Natural killer cell treated with Interleukin-12 subunit alpha and Interleukin-12 subunit beta and Interleukin-15 and Interleukin-18, amount 100 ng/mL, for 72 hours (primary cell): ENCODE data around the gene SYT1. TPM values are rescaled to one million over a fixed set of nuclear protein-coding genes. Genes with fewer than 3 reads are reported as not detected.

Source experiments
- ATAC-seq, 2 donors: fragments of 150-1000 bp; cut with Tn5 transposase in 1 of 2; sonication (Bioruptor Pico), chemical (Tn5 transposase) in 1 of 2; 2 replicates each; pipeline ENCODE4 v1.10.0; 2021
- DNase-seq: peaks from one replicate; pipeline ENCODE4 v3.0.0; 2022; ENCODE audit warnings: low spot score
- H3K27ac Mint-ChIP-seq, 2 donors: 1 replicate in 1 of 2; 2 replicates in 1 of 2; pipeline ENCODE4 v1.8.0; 2022; ENCODE audit warnings: mixed read lengths in 2 of 2, mild to moderate bottlenecking in 1 of 2, moderate library complexity in 1 of 2
- H3K27me3 Mint-ChIP-seq, 2 donors: 1 replicate in 1 of 2; 2 replicates in 1 of 2; pipeline ENCODE4 v1.8.0; 2022; ENCODE audit warnings: mixed read lengths in 2 of 2
- H3K36me3 Mint-ChIP-seq: one replicate; pipeline ENCODE4 v1.8.0; 2022; ENCODE audit warnings: mixed read lengths
- H3K4me1 Mint-ChIP-seq, 2 donors: 1 replicate in 1 of 2; 2 replicates in 1 of 2; pipeline ENCODE4 v1.8.0; 2022; ENCODE audit warnings: low read depth in 2 of 2, mixed read lengths in 2 of 2, mild to moderate bottlenecking in 1 of 2
- H3K4me3 Mint-ChIP-seq: one replicate; pipeline ENCODE4 v1.8.0; 2022; ENCODE audit warnings: mixed read lengths
- H3K9me3 Mint-ChIP-seq: 2 replicates; pipeline ENCODE4 v1.8.0; 2022; ENCODE audit warnings: mixed read lengths
- total RNA-seq, 2 donors: library from RNA; stranded (reverse); gene quantifications; one replicate each; pipeline ENCODE4 v1.2.3, GENCODE V29; 2022

Gene SYT1
- total RNA-seq, 2 donors from 2014 or later: not detected

- ATAC-seq (no peak), DNase-seq (no peak)
- Mint-ChIP-seq H3K4me3 (no peak overlapping the region), H3K27ac (no peak overlapping the region), H3K9me3 (peaks cover 18% of the 10 kb centered on the region), H3K36me3 (peaks cover 5% of the 10 kb centered on the region), H3K4me1 (no peaks in the 10 kb centered on the region), H3K27me3 (no peaks in the 10 kb centered on the region)
Measured at GRCh38 chr12:78966062-78966461, 101.5 kb downstream of the SYT1 start.

- DNase-seq: no peak
- no peaks in the 10 kb centered on the region for H3K4me1 Mint-ChIP-seq
- no peak overlapping the region for H3K27ac Mint-ChIP-seq
- no peak for ATAC-seq
- peaks cover 5% of the 10 kb centered on the region for H3K36me3 Mint-ChIP-seq
- peaks cover 14% of the 10 kb centered on the region for H3K9me3 Mint-ChIP-seq
- no peak overlapping the region for H3K4me3 Mint-ChIP-seq
- no peaks in the 10 kb centered on the region for H3K27me3 Mint-ChIP-seq
Measured at GRCh38 chr12:78966926-78967325, 102.4 kb downstream of the SYT1 start.

GRCh38 chr12:78968226-78968625 lies 103.7 kb downstream of the SYT1 start:
- Mint-ChIP-seq H3K36me3 (peaks cover 5% of the 10 kb centered on the region), H3K9me3 (peaks cover 15% of the 10 kb centered on the region), H3K27me3 (no peaks in the 10 kb centered on the region), H3K27ac (no peak overlapping the region), H3K4me3 (no peak overlapping the region), H3K4me1 (no peaks in the 10 kb centered on the region)
- ATAC-seq (no peak), DNase-seq (no peak)

GRCh38 chr12:78970041-78970440 lies 105.5 kb downstream of the SYT1 start:
- H3K27ac Mint-ChIP-seq: no peak overlapping the region

GRCh38 chr12:78977304-78977867 lies 112.8 kb downstream of the SYT1 start:
- Mint-ChIP-seq H3K4me1 (no peaks in the 10 kb centered on the region), H3K27me3 (no peaks in the 10 kb centered on the region), H3K27ac (no peak overlapping the region), H3K36me3 (no peaks in the 10 kb centered on the region), H3K4me3 (no peak overlapping the region), H3K9me3 (peaks cover 7% of the 10 kb centered on the region)
- ATAC-seq (no peak), DNase-seq (no peak)

More at GRCh38 chr12:78970041-78970440, 105.5 kb downstream of the SYT1 start:
- ATAC-seq (no peak), DNase-seq (no peak)
- Mint-ChIP-seq H3K36me3 (peaks cover 5% of the 10 kb centered on the region), H3K9me3 (peaks cover 20% of the 10 kb centered on the region), H3K4me3 (no peak overlapping the region), H3K27me3 (no peaks in the 10 kb centered on the region), H3K4me1 (no peaks in the 10 kb centered on the region)

GRCh38 chr12:78994168-78994791 lies 129.7 kb downstream of the SYT1 start:
- ATAC-seq (no peak), DNase-seq (no peak)
- H3K9me3 Mint-ChIP-seq: no peaks in the 10 kb centered on the region
- no peak overlapping the region for H3K27ac Mint-ChIP-seq
- H3K27me3 Mint-ChIP-seq: no peaks in the 10 kb centered on the region
- no peaks in the 10 kb centered on the region for H3K36me3 Mint-ChIP-seq
- H3K4me3 Mint-ChIP-seq: no peak overlapping the region
- H3K4me1 Mint-ChIP-seq: no peaks in the 10 kb centered on the region

GRCh38 chr12:79000501-79000900 lies 135.9 kb downstream of the SYT1 start:
- H3K36me3 Mint-ChIP-seq: no peaks in the 10 kb centered on the region
- no peak overlapping the region for H3K4me3 Mint-ChIP-seq
- H3K27ac Mint-ChIP-seq: no peak overlapping the region
- H3K4me1 Mint-ChIP-seq: no peaks in the 10 kb centered on the region
- H3K27me3 Mint-ChIP-seq: no peaks in the 10 kb centered on the region
- DNase-seq: no peak
- no peak for ATAC-seq
- H3K9me3 Mint-ChIP-seq: peaks cover 3% of the 10 kb centered on the region

- no peak overlapping the region for H3K27ac Mint-ChIP-seq
- ATAC-seq: no peak
- H3K36me3 Mint-ChIP-seq: no peaks in the 10 kb centered on the region
- no peaks in the 10 kb centered on the region for H3K27me3 Mint-ChIP-seq
- no peak overlapping the region for H3K4me3 Mint-ChIP-seq
- peaks cover 3% of the 10 kb centered on the region for H3K9me3 Mint-ChIP-seq
- H3K4me1 Mint-ChIP-seq: no peaks in the 10 kb centered on the region
- no peak for DNase-seq
Measured at GRCh38 chr12:79001404-79001803, 136.8 kb downstream of the SYT1 start.

- H3K4me1 Mint-ChIP-seq: no peaks in the 10 kb centered on the region
- peaks cover 6% of the 10 kb centered on the region for H3K9me3 Mint-ChIP-seq
- no peaks in the 10 kb centered on the region for H3K36me3 Mint-ChIP-seq
- no peaks in the 10 kb centered on the region for H3K27me3 Mint-ChIP-seq
- H3K27ac Mint-ChIP-seq: no peak overlapping the region
- DNase-seq (no peak), ATAC-seq (no peak)
- no peak overlapping the region for H3K4me3 Mint-ChIP-seq
Measured at GRCh38 chr12:79006306-79006705, 141.7 kb downstream of the SYT1 start.

GRCh38 chr12:79008591-79008990 lies 144.0 kb downstream of the SYT1 start:
- DNase-seq (no peak), ATAC-seq (no peak)
- no peaks in the 10 kb centered on the region for H3K36me3 Mint-ChIP-seq
- H3K27ac Mint-ChIP-seq: no peak overlapping the region
- no peaks in the 10 kb centered on the region for H3K4me1 Mint-ChIP-seq
- H3K9me3 Mint-ChIP-seq: peaks cover 7% of the 10 kb centered on the region
- H3K4me3 Mint-ChIP-seq: no peak overlapping the region
- H3K27me3 Mint-ChIP-seq: no peaks in the 10 kb centered on the region

GRCh38 chr12:79012636-79013035 lies 148.1 kb downstream of the SYT1 start:
- Mint-ChIP-seq H3K4me3 (no peak overlapping the region), H3K4me1 (peaks cover 0 to 6% of the 10 kb centered on the region in 2 donors), H3K27me3 (no peaks in the 10 kb centered on the region), H3K9me3 (peaks cover 12% of the 10 kb centered on the region), H3K36me3 (peaks cover 5% of the 10 kb centered on the region), H3K27ac (no peak overlapping the region)
- no peak for DNase-seq
- ATAC-seq: no peak

GRCh38 chr12:79016181-79016580 lies 151.6 kb downstream of the SYT1 start:
- Mint-ChIP-seq H3K36me3 (peaks cover 9% of the 10 kb centered on the region), H3K27ac (no peak overlapping the region), H3K4me3 (no peak overlapping the region), H3K4me1 (peaks cover 0 to 15% of the 10 kb centered on the region in 2 donors), H3K9me3 (peaks cover 11% of the 10 kb centered on the region), H3K27me3 (no peaks in the 10 kb centered on the region)
- DNase-seq (no peak), ATAC-seq (no peak)

- H3K4me1 Mint-ChIP-seq: peaks cover 0 to 15% of the 10 kb centered on the region in 2 donors
- H3K36me3 Mint-ChIP-seq: peaks cover 9% of the 10 kb centered on the region
- H3K4me3 Mint-ChIP-seq: peak overlapping the region; percentile 45
- H3K27ac Mint-ChIP-seq: no peak overlapping the region
- H3K27me3 Mint-ChIP-seq: no peaks in the 10 kb centered on the region
- H3K9me3 Mint-ChIP-seq: peaks cover 12% of the 10 kb centered on the region
- ATAC-seq (peak in 1 of 2 donors; percentile 40), DNase-seq (no peak)
Measured at GRCh38 chr12:79019672-79020071, 155.1 kb downstream of the SYT1 start.

GRCh38 chr12:79020106-79020505 lies 155.5 kb downstream of the SYT1 start:
- H3K4me3 Mint-ChIP-seq: peak overlapping the region; percentile 45
- H3K27ac Mint-ChIP-seq: no peak overlapping the region
- peaks cover 12% of the 10 kb centered on the region for H3K9me3 Mint-ChIP-seq
- no peaks in the 10 kb centered on the region for H3K27me3 Mint-ChIP-seq
- no peak for DNase-seq
- H3K36me3 Mint-ChIP-seq: peaks cover 9% of the 10 kb centered on the region
- ATAC-seq: no peak
- H3K4me1 Mint-ChIP-seq: peaks cover 0 to 15% of the 10 kb centered on the region in 2 donors

GRCh38 chr12:79021021-79021420 lies 156.4 kb downstream of the SYT1 start:
- Mint-ChIP-seq H3K9me3 (peaks cover 12% of the 10 kb centered on the region), H3K4me1 (peaks cover 0 to 15% of the 10 kb centered on the region in 2 donors), H3K4me3 (no peak overlapping the region), H3K36me3 (peaks cover 9% of the 10 kb centered on the region), H3K27me3 (no peaks in the 10 kb centered on the region), H3K27ac (no peak overlapping the region)
- ATAC-seq (no peak), DNase-seq (no peak)
